Suprapubic skin (tissue), 4 donors: ENCODE data around the gene DLG3. TPM values are rescaled to one million over a fixed set of nuclear protein-coding genes. Genes with fewer than 3 reads are reported as not detected.

Experiments
- DNase-seq, 2 donors: peaks; one replicate each; pipeline ENCODE4 v3.0.0-alpha.2; 2019; ENCODE audit warnings: low spot score in 2 of 2
- H3K27ac ChIP-seq: fragments of 200-600 bp; sonication (generic); one replicate; pipeline ENCODE4 v1.5.1; 2019
- H3K27me3 ChIP-seq: fragments of 200-600 bp; sonication (generic); one replicate; pipeline ENCODE4 v1.5.1; 2019
- H3K36me3 ChIP-seq: fragments of 200-600 bp; sonication (generic); one replicate; pipeline ENCODE4 v1.5.1; 2019
- H3K4me1 ChIP-seq: fragments of 200-600 bp; sonication (generic); one replicate; pipeline ENCODE4 v1.5.1; 2019
- H3K4me3 ChIP-seq: fragments of 200-600 bp; sonication (generic); one replicate; pipeline ENCODE4 v1.5.1; 2019; ENCODE audit warnings: mild to moderate bottlenecking
- H3K9me3 ChIP-seq: fragments of 200-600 bp; sonication (generic); one replicate; pipeline ENCODE4 v1.5.1; 2019
- EP300 ChIP-seq: sonication (generic); formaldehyde crosslinking; IDR thresholded peaks from one replicate; pipeline ENCODE4 v1.6.1; 2017; ENCODE audit warnings: antibody characterized with exemption
- POLR2A ChIP-seq, 2 donors: fragments of 450-650 bp; IDR thresholded peaks; one replicate each; pipeline ENCODE4 v1.6.1; 2017; ENCODE audit warnings: antibody characterized with exemption in 2 of 2, mild to moderate bottlenecking in 2 of 2, moderate library complexity in 2 of 2
- POLR2AphosphoS5 ChIP-seq, 3 donors: sonication (generic); formaldehyde crosslinking; IDR thresholded peaks; one replicate each; pipeline ENCODE4 v1.6.1; 2017; ENCODE audit warnings: antibody characterized with exemption in 3 of 3
- whole genome bisulfite sequencing: methylation state at CpG from one replicate; pipeline ENCODE4 v1.1.5; 2018; 5-methylcytosine and 5-hydroxymethylcytosine counted together
- total RNA-seq, 4 donors: library from RNA; depleted of rRNA; stranded (reverse); fragments of >200 nt; gene quantifications; one replicate each; pipeline ENCODE4 v1.1.0, GENCODE V29; 2016
- TF ChIP-seq, protein P1 (sequence below), 2 donors: fragments of 200-600 bp in 1 of 2; fragments of 450-650 bp in 1 of 2; sonication (generic) in 1 of 2; IDR thresholded peaks; one replicate each; pipeline ENCODE4 v1.5.1; 2016 to 2019; ENCODE audit warnings: antibody characterized with exemption in 2 of 2, mild to moderate bottlenecking in 1 of 2, moderate library complexity in 1 of 2

Gene DLG3
- total RNA-seq, 4 donors from 2014 or later: 12.8 to 42.1 (median 26.7) TPM

DNA sequence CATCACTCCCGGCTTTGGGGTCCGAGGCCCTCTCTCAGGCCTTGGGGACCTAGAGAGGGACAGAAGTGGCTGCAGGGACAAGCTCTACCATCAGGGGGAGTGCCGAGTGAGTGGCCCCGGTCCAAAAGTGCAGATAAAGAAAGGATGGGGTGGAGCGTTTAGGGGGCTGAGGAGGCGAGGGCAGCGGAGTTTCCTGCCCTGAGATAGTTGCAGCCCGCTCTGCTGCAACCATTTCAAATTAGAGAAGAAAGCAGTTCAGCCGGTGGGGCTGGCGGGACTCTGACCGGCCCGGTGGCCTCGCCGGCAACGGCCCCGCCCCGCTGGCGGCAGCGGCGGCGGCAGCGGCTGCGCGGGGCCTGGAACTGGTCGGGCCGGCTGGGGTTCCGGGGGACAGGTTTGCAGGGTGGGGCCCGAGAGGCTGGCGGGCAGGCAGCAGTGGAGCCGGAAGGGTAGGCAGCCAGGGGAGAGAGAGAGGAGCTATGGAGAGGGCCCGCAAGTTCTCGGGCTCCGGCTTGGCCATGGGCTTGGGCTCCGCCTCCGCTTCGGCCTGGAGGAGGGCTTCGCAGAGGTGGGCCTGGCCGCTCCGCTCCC, 7.6 kb downstream of the DLG3 start:
- Histone ChIP-seq H3K9me3 (no peaks in the 10 kb centered on the region), H3K4me1 (peaks cover 16% of the 10 kb centered on the region), H3K27ac (peak overlapping the region; percentile 27), H3K27me3 (no peaks in the 10 kb centered on the region), H3K4me3 (peak overlapping the region; percentile 59), H3K36me3 (no peaks in the 10 kb centered on the region)
- TF ChIP-seq EP300 (no peak), POLR2A (IDR thresholded peaks at IDR 0.05) (no peak), POLR2AphosphoS5 (IDR thresholded peaks at IDR 0.05) (no peak)
- TF ChIP-seq, protein P1, sequence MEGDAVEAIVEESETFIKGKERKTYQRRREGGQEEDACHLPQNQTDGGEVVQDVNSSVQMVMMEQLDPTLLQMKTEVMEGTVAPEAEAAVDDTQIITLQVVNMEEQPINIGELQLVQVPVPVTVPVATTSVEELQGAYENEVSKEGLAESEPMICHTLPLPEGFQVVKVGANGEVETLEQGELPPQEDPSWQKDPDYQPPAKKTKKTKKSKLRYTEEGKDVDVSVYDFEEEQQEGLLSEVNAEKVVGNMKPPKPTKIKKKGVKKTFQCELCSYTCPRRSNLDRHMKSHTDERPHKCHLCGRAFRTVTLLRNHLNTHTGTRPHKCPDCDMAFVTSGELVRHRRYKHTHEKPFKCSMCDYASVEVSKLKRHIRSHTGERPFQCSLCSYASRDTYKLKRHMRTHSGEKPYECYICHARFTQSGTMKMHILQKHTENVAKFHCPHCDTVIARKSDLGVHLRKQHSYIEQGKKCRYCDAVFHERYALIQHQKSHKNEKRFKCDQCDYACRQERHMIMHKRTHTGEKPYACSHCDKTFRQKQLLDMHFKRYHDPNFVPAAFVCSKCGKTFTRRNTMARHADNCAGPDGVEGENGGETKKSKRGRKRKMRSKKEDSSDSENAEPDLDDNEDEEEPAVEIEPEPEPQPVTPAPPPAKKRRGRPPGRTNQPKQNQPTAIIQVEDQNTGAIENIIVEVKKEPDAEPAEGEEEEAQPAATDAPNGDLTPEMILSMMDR (IDR thresholded peaks at IDR 0.05): peak; percentile 54 to 66
- 38% methylated on average over 31 of the region's 39 CpGs for WGBS
- DNase-seq: no peak

- TF ChIP-seq, protein P1 (IDR thresholded peaks at IDR 0.05): no peak
- TF ChIP-seq EP300 (no peak), POLR2A (IDR thresholded peaks at IDR 0.05) (no peak), POLR2AphosphoS5 (IDR thresholded peaks at IDR 0.05) (no peak)
- H3K36me3 ChIP-seq: no peaks in the 10 kb centered on the region
- DNase-seq: no peak
- H3K4me1 ChIP-seq: peaks cover 16% of the 10 kb centered on the region
- peak overlapping the region; percentile 59 for H3K4me3 ChIP-seq
- WGBS: 48% methylated on average over 5 of the region's 5 CpGs
- peak overlapping the region; percentile 27 for H3K27ac ChIP-seq
- no peaks in the 10 kb centered on the region for H3K9me3 ChIP-seq
- no peaks in the 10 kb centered on the region for H3K27me3 ChIP-seq
These were observed 8.5 kb downstream of the DLG3 start for GRCh38 chrX:70453024-70453618.

DNA sequence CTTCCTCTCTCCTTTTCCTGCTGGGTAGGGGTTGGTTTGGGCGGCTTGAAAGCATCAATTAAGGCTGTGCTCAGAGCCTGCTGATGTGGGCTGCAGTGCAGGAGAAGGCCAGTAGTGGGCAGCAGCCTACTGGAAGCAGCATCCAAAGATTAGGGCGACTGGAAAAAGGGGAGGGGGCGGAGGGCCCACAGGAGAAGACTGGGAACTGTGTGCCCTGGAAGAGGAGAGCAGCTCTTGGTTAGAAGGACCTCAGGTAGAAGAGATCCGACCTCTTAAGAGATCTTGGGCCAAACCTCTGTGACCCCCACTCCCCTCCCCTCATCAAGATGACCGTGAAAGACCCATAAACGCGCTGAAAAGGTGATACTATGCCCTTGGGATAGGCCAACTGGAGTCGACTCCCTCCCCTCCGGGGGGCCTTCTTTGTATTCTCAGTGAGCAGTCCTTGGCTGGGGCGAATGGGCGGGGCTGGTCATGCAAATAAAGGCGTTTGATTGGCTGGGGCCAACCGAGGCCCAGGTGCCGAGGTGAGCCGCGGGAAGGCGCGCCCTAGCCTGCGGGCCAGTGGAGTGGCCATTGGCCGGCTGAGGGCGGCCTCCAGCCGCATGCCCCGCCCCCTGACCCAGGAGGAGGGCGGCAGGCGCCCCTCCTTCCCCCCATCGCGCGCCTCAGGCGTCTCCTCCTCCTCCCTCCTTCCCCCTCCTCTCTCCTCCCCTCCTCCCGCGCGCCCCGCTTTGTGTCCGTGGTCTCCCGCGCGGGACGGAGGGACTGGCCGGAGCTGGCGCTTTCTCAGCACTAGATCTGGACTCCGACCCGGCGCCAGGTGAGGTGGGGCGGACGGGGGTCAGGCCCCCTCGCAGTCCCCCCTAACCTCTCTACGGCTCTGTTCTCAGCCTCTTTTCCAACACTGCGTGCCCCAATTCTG, 10.1 kb downstream of the DLG3 start:
- no peak for DNase-seq
- Histone ChIP-seq H3K27me3 (no peaks in the 10 kb centered on the region), H3K27ac (peak overlapping the region; percentile 78), H3K4me1 (peaks cover 16% of the 10 kb centered on the region), H3K9me3 (no peaks in the 10 kb centered on the region), H3K4me3 (peak overlapping the region; percentile 54), H3K36me3 (no peaks in the 10 kb centered on the region)
- TF ChIP-seq EP300 (no peak), POLR2A (IDR thresholded peaks at IDR 0.05) (no peak), POLR2AphosphoS5 (IDR thresholded peaks at IDR 0.05) (no peak)
- TF ChIP-seq, protein P1 (IDR thresholded peaks at IDR 0.05): peak; percentile 27 to 77
- 27% methylated on average over 34 of the region's 48 CpGs for WGBS

GRCh38 chrX:70455366-70456202, 10.9 kb downstream of the DLG3 start:
- H3K36me3 ChIP-seq: no peaks in the 10 kb centered on the region
- no peaks in the 10 kb centered on the region for H3K9me3 ChIP-seq
- TF ChIP-seq EP300: no peak
- TF ChIP-seq, protein P1 (IDR thresholded peaks at IDR 0.05): no peak
- TF ChIP-seq POLR2A (IDR thresholded peaks at IDR 0.05): no peak
- TF ChIP-seq POLR2AphosphoS5 (IDR thresholded peaks at IDR 0.05): no peak
- peaks cover 16% of the 10 kb centered on the region for H3K4me1 ChIP-seq
- no peaks in the 10 kb centered on the region for H3K27me3 ChIP-seq
- WGBS: 44% methylated on average over 32 of the region's 32 CpGs
- peak overlapping the region; percentile 78 for H3K27ac ChIP-seq
- peak overlapping the region; percentile 54 for H3K4me3 ChIP-seq
- no peak for DNase-seq
